ENCODE data around the gene HYOU1.
A peak's percentile ranks its signal among the peaks of the same experiment; 100 is the strongest.

HYOU1 gene

DNA sequence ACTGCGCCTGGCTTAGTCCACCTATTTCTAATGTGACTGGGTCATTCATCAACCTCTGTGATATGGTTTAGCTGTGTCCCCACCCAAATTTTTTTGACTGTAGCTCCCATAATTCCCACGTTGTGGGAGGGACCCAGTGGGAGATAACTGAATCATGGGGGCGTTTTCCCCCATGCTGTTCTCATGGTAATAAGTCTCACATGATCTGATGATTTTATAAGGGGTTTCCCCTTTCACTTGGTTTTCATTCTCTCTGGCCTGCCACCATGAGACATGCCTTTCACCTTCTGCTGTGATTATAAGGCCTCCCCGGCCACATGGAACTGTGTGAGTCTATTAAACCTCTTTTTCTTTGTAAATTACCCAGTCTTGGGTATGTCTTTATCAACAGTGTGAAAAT, 50.3 kb downstream of the HYOU1 start:
- no peak for DNase-seq
- in situ Hi-C loops (cut with HindIII; ENCODE audit: low pct_ligation_motif_present, low pct_unique_long_range_greater_than_20kb, low sequenced_read_pairs) = no loop called here

DNA sequence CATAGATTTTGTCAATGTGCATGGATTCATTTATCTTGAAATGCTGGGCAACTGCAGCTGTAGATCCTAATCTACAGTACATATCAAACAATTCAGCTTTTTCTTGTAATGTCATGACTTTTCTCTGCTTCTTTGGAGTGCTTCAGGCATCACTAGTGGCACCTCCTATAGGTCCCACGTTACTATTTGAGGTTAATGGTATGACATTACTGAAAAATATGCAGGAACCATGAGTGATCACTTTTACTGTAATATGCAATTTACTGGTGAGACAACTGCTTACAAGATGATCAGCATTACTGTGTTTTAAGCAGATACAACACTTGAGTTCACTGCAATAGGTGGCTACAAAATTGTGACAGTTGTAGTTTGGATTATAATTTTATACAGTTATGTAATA, 56.1 kb downstream of the HYOU1 start:
- in situ Hi-C loops (cut with HindIII; ENCODE audit: low pct_ligation_motif_present, low pct_unique_long_range_greater_than_20kb, low sequenced_read_pairs) = no loop called here
- no peak for DNase-seq

DNA sequence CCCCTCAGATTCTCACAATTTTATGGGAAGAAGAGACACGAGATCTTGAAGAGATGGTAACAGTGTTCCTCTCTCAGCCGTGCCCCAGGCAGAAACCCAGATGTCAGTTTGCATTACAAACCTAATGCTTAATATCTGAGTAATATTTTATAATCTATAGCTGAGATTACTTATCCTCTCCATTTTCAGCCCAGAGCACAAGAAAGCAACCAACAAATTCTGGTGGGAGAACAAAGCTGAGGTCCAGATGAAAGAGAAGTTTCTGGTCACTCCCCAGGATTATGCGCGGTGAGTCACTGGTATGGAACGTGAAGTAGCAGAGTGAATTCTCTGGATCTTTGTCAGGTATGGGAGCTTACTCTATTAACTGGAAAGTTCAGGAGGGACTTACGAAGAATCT, 58.2 kb downstream of the HYOU1 start:
- in situ Hi-C loops (cut with HindIII; ENCODE audit: low pct_ligation_motif_present, low pct_unique_long_range_greater_than_20kb, low sequenced_read_pairs) = no loop called here
- DNase-seq = peak; percentile 87

DNA sequence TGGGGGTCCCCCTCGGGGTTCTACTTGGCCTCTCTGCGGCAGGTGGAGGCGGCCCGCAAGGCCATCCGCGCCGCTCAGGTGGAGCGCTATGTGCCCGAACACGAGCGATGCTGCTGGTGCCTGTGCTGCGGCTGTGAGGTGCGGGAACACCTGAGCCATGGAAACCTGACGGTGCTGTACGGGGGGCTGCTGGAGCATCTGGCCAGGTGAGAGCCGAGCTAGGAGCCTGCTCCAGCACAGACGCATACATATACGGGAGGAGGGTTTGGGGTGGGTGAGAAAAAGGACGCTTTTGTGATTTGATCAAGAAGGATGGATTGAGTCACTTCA, 58.7 kb downstream of the HYOU1 start:
- no peak for DNase-seq

DNA sequence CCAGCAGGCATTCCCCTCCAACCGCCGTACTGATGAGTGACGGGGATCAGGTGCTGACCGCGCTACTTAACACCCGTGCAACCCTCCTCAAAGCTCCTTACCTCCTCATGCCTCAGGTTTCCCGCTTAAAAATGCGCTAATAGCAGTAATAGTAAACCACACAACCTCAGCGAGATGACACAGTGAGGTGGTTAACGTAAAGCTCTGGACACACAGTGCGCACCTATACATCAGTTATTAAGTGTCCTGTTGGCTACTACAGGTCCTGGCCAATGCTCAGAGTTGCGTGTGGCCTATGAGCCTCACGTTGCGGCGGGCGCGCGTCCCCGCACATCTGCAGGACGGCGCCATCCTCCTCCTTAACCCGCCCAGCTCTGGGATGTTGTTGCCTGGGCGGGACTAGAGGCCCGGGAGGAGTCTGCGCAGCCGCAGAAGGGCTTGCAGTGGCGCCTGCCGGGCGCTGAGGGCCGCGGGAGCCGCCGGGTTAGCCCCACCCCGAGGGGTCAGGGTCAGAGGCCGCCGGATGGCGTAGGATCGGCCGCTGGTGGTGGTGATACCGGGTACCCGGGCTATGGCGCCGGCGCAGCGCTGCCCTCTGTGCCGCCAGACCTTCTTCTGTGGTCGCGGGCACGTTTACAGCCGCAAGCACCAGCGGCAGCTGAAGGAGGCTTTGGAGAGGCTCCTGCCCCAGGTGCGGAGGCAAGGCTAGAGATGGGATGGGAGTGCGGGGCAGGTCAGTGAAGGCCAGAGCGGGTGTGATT, 59.2 kb downstream of the HYOU1 start, which contains the start of gene CENATAC:
Gene CENATAC, plus strand, starts transcription at position 512 of the 761 bp plus-strand sequence. Its CDS starts 60 bp downstream, at position 572.
- peak; percentile 87 for DNase-seq
- in situ Hi-C loops (cut with HindIII; ENCODE audit: low pct_ligation_motif_present, low pct_unique_long_range_greater_than_20kb, low sequenced_read_pairs) = no loop called here

More for the DNA sequence above, 58.7 kb downstream of the HYOU1 start:
- in situ Hi-C loops (cut with HindIII; ENCODE audit: low pct_ligation_motif_present, low pct_unique_long_range_greater_than_20kb, low sequenced_read_pairs) = no loop called here

DNA sequence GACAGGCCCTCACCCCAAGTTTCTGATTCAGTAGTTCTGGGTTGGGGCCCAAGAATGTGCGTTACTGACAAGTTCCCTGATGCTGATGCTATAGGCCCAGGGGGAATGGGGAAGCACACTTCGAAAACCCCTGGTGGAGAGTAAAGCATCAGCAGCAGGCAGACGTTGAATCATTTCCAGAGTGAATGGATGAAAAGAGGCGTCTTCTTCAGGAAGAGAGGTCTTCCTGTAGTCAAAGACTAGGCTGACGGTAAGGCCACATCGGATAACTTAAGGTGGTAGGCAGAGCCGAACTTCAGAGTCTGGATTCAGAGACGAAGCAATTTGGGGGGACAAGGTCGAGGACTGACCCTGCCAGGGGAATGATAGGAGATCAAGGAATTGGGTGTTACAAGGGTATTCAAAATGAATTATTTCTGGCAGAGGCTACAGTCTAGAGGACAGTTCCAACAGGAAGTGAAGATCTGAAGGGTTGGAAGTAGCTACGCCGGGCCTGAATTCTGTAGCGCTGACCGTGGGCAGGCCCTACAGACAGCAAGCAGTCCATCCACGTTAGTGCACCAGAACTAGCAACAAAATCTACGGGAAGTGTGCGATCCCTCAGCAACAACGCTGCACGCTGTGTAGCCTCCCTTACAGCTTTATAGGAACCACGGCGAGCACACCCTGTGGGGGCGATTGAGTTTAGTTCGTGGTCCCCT, 59.9 kb downstream of the HYOU1 start:
- in situ Hi-C loops (cut with HindIII; ENCODE audit: low pct_ligation_motif_present, low pct_unique_long_range_greater_than_20kb, low sequenced_read_pairs) = no loop called here
- DNase-seq = no peak

Measured in ACHN (cell line).